Endothelial cell of umbilical vein (primary cell): ENCODE results near the gene D2HGDH.

Experiments
- CTCF ChIP-seq, 2 donors: IDR thresholded peaks; 1 replicate in 1 of 2; 2 replicates in 1 of 2; pipeline ENCODE4 v1.5.1; 2011; ENCODE audit warnings: low read length in 2 of 2, mild to moderate bottlenecking in 2 of 2, moderate library complexity in 2 of 2, control low read depth in 1 of 2, inconsistent platforms in 1 of 2, low read depth in 1 of 2; ENCODE audit not compliant: insufficient read depth in 1 of 2; ENCODE audit errors: extremely low read depth in 1 of 2
- EZH2 ChIP-seq: IDR thresholded peaks from 2 replicates; pipeline ENCODE4 v1.6.1; 2012; ENCODE audit warnings: borderline replicate concordance, low read depth, mild to moderate bottlenecking, moderate library complexity, low read length, inconsistent platforms; ENCODE audit not compliant: severe bottlenecking
- FOS ChIP-seq: IDR thresholded peaks from 2 replicates; pipeline ENCODE4 v1.6.1; 2011; ENCODE audit warnings: mild to moderate bottlenecking, low read length, moderate library complexity, borderline replicate concordance; ENCODE audit not compliant: insufficient read depth
- JUN ChIP-seq: IDR thresholded peaks from 2 replicates; pipeline ENCODE4 v1.6.1; 2011; ENCODE audit warnings: borderline replicate concordance, low read depth; ENCODE audit not compliant: insufficient read length, insufficient read depth
- MAX ChIP-seq: IDR thresholded peaks from 2 replicates; pipeline ENCODE4 v1.6.1; 2011; ENCODE audit not compliant: insufficient read depth, insufficient read length
- MYC ChIP-seq: IDR thresholded peaks from one replicate; pipeline ENCODE4 v1.6.1; 2011; ENCODE audit warnings: mild to moderate bottlenecking, low read depth, low read length
- POLR2A ChIP-seq: IDR thresholded peaks from 2 replicates; pipeline ENCODE4 v1.6.1; 2012; ENCODE audit warnings: low read depth, mild to moderate bottlenecking, control low read depth, low read length
- POLR2AphosphoS5 ChIP-seq: IDR thresholded peaks from 2 replicates; pipeline ENCODE4 v1.6.1; 2012; ENCODE audit warnings: low read depth, mild to moderate bottlenecking, control low read depth, low read length, moderate library complexity; ENCODE audit not compliant: insufficient read depth

- TF ChIP-seq MYC (no peak), JUN (no peak), CTCF (IDR thresholded peaks at IDR 0.05; ENCODE audit: extremely low read depth in 1 of 2, insufficient read depth in 1 of 2, low read depth in 1 of 2, low read length in 2 of 2) (no peak), EZH2 (no peak), POLR2AphosphoS5 (no peak), POLR2A (no peak), FOS (no peak), MAX (no peak)
Observed at GRCh38 chr2:241762933-241763369, 28.5 kb downstream of the D2HGDH start.
